NCI-H446 treated with DMSO at 0.1 percent for 48 hours (cell line): ENCODE data around the gene TYMP.
"Not testable (repeated sequence)": the region's sequence is repeated elsewhere in the genome, so short reads cannot be mapped to it uniquely, and the experiment has no call there.

Experiments used
- DNase-seq: peaks from one replicate; lab custom pipeline; 2025; lab: John Stamatoyannopoulos, UW

Gene TYMP

DNA sequence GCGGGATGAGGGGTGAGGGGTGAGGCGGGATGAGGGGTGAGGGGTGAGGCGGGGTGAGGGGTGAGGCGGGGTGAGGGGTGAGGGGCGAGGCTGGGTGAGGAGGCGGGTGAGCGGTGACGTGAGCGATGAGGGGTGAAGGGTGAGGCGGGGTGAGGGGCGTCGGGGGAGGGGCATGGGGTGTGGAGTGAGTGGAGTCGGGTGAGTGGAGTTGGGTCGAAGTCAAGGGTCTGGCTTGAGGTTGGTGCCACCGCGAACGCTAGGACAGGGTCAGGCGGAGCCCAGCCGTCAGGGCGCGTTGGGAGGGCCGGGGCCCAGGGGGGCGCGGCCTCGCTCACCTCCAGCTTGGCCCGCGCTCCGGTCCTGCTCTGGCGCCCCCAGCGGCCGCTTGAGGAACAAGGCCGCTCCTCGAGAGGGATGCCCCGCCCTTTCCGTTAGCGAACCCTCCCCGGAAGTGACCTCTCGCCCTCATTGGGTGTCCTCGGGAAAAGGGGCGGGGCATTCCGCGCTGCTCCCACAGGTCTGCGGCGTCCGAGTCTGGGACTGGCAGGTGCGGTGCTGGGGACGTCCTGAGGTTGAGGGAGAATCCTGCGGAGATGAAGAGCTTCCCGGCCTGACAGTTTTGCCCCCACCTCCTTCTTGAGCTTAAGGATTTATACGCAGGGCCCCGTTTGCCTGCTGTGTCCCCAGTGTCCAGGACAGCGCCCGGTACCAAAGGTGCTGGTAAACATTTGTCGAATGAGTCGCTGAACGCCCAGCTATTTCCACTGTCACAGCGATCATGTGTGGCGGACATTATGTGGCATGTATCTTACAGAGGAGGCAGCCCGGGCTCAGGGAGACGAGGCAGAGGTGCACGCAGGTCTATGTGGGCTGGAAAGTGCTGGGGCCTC is 33.0 kb upstream of the TYMP start, which contains the start of gene SYCE3:
SYCE3 (minus strand) TSS at position 397 of the 890 bp plus-strand sequence. CDS start 6,514 bp downstream, outside the sequence.
- DNase-seq: peak; percentile 66

GRCh38 chr22:50561401-50562358 is 31.9 kb upstream of the TYMP start:
- DNase-seq: no peak

DNA sequence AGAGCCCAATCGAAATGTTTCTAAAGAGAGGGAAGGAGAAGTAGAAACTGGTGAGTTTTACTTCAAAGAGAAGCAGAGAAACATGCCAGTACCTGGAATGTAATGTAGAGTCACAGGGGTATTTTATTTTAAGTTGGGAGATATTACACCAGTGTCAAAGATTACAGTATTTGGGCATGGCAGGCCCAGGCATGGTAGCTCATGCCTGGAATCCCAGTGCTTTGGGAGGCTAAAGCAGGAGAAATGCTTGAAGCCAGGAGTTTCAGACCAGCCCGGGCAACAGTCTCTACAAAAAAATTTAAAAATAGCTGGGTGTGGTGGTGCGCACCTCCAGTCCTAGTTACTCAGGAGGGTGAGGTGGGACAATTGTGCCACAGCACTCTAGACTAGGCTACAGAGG is 30.2 kb upstream of the TYMP start:
- no peak for DNase-seq

- DNase-seq: no peak
Observed at GRCh38 chr22:50556703-50557102, 26.9 kb upstream of the TYMP start.

GRCh38 chr22:50553310-50553709 is 23.5 kb upstream of the TYMP start:
- DNase-seq: no peak

DNA sequence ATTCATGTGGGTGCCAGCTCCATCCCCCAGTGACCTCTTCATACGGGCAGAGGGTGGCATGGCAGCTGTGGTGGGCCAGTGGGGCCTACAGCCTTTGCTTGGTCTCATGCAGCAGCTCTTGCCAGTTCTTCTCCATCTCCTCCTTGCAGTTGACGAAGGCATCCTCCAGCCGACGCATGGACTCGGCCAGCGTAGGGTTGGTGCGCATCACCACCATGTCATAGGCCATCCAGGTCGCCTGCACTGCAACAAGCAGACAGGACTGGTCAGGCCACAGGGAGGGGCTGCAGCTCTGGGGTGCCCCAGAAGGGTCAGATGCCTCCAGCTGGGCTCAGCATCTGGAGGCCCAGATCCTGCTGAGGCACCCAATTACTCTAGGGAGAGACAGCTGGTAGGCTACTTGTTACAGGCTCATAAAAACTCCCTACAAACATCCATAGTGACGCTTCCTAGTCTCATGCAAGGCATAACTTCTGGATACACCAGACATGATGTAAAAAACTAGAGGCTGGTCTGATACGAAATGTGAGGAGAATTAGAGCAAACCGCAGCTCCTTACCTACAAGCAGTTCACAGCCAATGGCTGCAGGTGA is 21.4 kb upstream of the TYMP start:
- no peak for DNase-seq

DNA sequence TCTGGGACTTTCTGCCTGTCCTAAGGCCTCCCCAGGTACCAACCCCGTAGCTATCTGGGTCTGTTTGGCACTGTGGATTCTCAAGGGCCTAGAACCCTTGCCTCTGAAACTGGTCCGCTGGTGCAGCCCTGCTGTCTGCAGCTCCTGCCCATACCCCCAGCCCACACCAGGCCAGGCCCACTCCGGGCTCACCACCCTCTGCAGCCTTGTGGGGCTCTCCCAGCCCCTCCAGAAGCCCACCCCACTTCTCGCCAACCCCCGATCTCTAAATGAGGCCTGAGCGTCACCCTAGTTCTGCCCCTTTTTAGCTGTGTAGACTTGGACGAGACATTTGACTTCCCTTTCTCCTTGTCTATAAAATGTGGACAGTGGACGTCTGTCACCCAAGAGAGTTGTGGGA is 20.6 kb upstream of the TYMP start:
- no peak for DNase-seq

DNA sequence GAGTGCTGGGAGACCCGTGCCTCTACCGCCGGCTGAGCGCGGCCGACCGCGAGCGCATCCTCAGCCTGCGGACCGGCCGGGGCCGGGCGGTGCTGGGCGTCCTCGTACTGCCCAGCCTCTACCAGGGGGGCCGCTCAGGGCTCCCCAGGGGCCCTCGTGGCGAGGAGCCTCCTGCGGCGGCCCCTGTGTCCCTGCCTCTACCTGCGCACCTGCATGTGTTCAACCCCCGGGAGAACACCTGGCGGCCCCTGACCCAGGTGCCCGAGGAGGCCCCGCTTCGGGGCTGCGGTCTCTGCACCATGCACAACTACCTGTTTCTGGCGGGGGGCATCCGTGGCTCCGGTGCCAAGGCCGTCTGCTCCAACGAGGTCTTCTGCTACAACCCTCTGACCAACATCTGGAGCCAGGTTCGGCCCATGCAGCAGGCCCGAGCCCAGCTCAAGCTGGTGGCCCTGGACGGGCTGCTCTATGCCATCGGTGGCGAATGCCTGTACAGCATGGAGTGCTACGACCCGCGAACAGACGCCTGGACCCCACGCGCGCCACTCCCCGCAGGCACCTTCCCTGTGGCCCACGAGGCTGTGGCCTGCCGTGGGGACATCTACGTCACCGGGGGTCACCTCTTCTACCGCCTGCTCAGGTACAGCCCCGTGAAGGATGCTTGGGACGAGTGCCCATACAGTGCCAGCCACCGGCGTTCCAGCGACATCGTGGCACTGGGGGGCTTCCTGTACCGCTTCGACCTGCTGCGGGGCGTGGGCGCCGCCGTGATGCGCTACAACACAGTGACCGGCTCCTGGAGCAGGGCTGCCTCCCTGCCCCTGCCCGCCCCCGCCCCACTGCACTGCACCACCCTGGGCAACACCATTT is 19.3 kb upstream of the TYMP start:
- DNase-seq: no peak

GRCh38 chr22:50548040-50548920 is 18.5 kb upstream of the TYMP start:
- no peak for DNase-seq

- DNase-seq: no peak
Observed at GRCh38 chr22:50547263-50547985, 17.6 kb upstream of the TYMP start.

- DNase-seq: no peak
Observed at GRCh38 chr22:50546326-50547262, 16.8 kb upstream of the TYMP start.

GRCh38 chr22:50545522-50546325 is 15.9 kb upstream of the TYMP start, which contains the start of gene KLHDC7B:
KLHDC7B (plus strand) TSS chr22:50545899; CDS start chr22:50546244, 345 bp downstream.
- no peak for DNase-seq

GRCh38 chr22:50544746-50545253 is 15.0 kb upstream of the TYMP start:
- DNase-seq: no peak

GRCh38 chr22:50544078-50544745 is 14.4 kb upstream of the TYMP start:
- no peak for DNase-seq

DNA sequence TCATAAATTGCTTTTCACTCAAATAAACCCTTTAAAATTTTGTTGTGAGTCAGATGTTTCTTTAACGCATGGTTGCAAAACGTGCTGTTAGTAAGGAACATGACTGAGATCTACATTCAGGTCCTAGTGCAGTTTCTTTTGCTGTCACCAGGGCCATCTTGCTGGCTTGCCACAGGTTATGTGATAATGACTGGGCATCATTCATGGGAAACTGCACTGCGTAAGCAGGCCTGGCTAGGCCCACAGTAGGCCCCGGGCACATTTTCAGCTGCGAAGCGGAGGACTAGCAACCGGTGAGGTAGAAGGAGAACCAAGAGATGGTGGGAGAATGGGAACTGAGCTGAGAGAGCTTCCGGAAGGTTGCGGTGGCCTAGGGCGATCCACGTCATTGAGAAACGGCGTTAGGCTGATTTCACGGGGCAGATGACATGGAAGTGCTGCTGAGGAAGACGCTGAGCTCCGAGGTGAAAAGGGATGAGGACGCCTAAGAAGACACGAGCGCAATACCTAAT is 12.7 kb upstream of the TYMP start:
- DNase-seq: no peak

DNA sequence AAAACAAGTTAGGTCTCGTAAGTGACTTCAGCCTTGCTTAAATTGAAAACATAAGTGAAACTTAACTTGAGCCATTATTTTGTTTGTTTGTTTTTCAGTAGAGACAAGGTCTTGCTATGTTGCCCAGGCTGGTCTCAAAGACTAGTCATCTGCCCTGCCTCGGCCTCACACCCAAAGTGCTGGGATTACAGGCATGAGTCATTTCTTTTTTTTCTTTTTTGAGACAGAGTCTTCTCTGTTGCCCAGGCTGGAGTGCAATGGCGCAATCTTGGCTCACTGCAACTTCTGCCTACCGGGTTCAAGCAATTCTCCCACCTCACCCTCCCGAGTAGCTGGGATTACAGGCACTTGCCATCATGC is 11.8 kb upstream of the TYMP start:
- not testable (repeated sequence) for DNase-seq

DNA sequence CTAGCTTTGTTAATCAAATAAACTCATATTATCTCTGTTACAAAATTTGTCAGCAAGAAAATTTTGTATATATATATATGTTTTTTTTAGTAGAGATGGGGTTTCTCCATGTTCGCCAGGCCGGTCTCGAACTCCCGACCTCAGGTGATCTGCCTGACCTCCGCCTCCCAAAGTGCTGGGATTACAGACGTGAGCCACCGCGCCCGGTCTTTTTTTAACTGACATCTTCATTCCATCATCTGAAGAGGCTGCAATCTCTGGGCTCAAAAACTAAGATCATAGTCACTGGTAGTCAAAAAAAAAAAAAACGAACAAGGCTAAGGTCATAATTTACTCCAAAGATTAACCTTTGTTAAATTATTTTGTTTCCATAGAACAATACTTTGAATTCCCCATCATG is 10.6 kb upstream of the TYMP start:
- DNase-seq: no peak
